C4-2B (cell line): Measurements from ENCODE around the gene MED12L.

Source experiments
- CTCF ChIP-seq: fragments of 450-650 bp; conservative IDR thresholded peaks from 2 replicates; pipeline ENCODE4 v1.5.1; 2017; ENCODE audit warnings: mild to moderate bottlenecking
- ZFX ChIP-seq: fragments of 450-650 bp; IDR thresholded peaks from 2 replicates; pipeline ENCODE4 v1.6.1; 2017

- no peak for TF ChIP-seq CTCF
- TF ChIP-seq ZFX, result no peak
Measured at GRCh38 chr3:151101270-151101969, 16.0 kb downstream of the MED12L start.
